Epithelial cell of proximal tubule (primary cell): ENCODE measurements around the gene USP6NL. TPM values are rescaled to one million over a fixed set of nuclear protein-coding genes. Genes with fewer than 3 reads are reported as not detected.

Experiments
- DNase-seq: peaks from one replicate; pipeline ENCODE4 v3.0.0-alpha.2; 2011; ENCODE audit warnings: low read depth
- H3K4me3 ChIP-seq: 2 replicates; pipeline ENCODE4 v1.5.1; 2011; ENCODE audit warnings: low read depth, mild to moderate bottlenecking, low read length
- total RNA-seq: library from RNA; depleted of rRNA; stranded (reverse); fragments of >200 nt; gene quantifications from 2 replicates; pipeline ENCODE4 v1.2.3, GENCODE V29; 2015
- TF ChIP-seq, protein P1 (sequence below): conservative IDR thresholded peaks from 2 replicates; pipeline ENCODE4 v1.5.1; 2012; ENCODE audit warnings: low read depth, mild to moderate bottlenecking, low read length

The USP6NL gene
- total RNA-seq, 1 donor from 2014 or later: 14.7 TPM

DNA sequence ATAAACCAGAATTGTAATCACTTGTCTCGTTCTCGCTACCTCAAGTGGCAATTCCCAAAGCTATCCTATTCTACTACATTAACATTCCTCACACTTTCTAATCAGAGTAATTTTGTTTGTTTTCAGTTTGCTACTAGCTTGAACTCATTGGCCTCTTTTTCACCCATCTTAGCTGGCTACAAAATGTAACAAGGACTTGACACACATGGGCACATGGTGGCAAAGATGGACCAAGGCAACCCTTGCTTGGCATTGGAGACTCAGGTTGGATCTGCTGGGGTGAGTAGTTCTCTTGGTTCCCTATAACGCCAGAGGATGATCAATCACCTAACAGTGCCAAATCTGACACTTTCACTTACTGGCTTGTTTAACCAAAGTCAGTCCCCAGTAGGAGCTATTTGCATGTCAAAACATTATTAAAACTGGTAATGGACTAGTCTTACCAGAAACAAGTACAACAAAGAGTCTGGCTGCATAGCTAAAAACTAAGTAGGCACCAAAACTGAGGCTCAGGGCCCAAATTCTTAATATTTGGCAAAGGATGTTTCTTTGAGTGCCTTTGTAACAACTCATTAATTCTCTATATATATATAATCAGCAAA, 1.9 kb downstream of the USP6NL start:
- H3K4me3 ChIP-seq: no peak overlapping the region
- no peak for DNase-seq
- TF ChIP-seq, protein P1, sequence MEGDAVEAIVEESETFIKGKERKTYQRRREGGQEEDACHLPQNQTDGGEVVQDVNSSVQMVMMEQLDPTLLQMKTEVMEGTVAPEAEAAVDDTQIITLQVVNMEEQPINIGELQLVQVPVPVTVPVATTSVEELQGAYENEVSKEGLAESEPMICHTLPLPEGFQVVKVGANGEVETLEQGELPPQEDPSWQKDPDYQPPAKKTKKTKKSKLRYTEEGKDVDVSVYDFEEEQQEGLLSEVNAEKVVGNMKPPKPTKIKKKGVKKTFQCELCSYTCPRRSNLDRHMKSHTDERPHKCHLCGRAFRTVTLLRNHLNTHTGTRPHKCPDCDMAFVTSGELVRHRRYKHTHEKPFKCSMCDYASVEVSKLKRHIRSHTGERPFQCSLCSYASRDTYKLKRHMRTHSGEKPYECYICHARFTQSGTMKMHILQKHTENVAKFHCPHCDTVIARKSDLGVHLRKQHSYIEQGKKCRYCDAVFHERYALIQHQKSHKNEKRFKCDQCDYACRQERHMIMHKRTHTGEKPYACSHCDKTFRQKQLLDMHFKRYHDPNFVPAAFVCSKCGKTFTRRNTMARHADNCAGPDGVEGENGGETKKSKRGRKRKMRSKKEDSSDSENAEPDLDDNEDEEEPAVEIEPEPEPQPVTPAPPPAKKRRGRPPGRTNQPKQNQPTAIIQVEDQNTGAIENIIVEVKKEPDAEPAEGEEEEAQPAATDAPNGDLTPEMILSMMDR: no peak

DNA sequence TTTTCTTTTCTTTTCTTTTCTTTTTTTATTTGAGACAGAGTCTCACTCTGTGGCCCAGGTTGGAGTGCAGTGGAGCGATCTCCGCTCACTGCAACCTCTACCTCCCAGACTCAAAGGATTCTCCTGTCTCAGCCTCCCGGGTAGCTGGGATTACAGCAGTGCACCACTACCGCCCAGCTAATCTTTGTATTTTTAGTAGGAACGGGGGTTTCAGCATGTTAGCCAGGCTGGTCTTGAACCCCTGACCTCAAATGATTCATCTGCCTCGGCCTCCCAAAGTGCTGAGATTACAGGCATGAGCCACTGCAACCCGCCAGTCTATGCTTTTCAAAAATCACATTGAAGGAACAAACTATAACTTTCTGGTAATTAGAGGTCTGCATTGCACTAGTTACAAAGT, 2.4 kb downstream of the USP6NL start:
- DNase-seq: no peak
- TF ChIP-seq, protein P1: no peak
- no peak overlapping the region for H3K4me3 ChIP-seq

DNA sequence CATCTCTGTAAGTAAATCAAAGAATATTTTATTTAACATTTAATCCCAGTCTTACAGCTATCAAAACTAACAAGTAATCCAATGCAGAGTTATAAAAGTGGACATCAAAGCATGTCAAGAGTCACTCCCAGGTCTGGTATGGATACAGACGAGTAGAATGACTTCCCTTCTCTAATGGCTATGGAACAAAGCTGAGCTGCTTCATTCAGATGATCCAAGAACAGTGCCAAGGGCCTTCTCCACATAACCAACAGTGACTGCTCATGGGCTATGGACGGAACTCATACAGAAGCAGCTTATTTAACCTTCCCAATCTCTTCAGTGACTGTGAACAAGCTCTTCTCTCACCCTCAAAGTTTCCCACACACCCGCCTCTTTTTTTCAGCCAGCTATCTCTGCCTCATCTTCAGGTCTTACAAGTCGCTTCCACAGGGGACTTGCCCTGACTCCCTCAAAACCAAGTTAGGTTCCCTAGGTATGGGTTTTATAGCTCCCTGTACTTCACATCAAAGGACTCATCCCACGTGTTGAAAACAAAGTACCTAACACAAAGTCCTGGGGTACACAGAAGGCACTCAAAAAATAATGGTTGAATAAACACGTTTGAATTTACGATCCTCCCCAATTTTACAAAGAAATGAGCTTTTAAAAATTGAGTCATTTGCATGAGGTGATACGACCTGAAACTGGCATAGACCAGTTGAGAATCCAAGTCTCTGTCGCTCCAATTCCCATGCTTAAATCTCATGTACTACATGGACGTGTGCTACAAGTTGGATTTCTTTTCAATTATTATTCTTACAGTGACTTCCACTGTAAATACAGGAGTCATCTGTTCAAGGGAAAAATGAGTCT, 3.1 kb downstream of the USP6NL start:
- no peak for DNase-seq
- TF ChIP-seq, protein P1: no peak

DNA sequence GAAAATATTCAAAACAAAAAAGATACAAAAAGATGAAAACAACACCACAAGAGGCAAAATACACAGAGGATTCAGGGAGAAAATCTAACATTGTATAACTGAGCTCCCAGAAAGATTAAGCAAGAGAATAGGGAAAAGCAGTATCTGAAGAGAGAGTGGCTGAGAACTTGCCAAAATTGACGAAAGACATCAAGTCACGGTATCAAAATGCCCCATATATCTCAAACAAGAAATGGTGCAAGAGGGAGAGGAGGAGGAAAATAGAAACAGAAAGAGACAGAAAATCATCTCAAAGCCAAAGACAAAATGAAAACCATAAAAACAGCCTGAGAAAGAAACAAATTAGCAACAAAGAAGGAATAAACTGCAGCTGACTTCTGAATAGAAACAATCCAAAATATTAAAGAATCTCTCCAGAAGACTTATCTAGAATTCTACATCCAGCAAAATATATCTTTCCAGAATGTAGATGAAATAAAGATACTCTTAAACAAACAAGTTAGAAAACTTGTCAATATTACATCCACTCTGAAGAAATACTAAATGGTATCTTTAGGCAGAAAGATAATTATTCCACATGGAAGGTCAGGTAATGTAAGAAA, 5.5 kb downstream of the USP6NL start:
- TF ChIP-seq, protein P1: no peak
- no peak for DNase-seq
- H3K4me3 ChIP-seq: no peak overlapping the region

More for the DNA sequence above, 3.1 kb downstream of the USP6NL start:
- H3K4me3 ChIP-seq: no peak overlapping the region

DNA sequence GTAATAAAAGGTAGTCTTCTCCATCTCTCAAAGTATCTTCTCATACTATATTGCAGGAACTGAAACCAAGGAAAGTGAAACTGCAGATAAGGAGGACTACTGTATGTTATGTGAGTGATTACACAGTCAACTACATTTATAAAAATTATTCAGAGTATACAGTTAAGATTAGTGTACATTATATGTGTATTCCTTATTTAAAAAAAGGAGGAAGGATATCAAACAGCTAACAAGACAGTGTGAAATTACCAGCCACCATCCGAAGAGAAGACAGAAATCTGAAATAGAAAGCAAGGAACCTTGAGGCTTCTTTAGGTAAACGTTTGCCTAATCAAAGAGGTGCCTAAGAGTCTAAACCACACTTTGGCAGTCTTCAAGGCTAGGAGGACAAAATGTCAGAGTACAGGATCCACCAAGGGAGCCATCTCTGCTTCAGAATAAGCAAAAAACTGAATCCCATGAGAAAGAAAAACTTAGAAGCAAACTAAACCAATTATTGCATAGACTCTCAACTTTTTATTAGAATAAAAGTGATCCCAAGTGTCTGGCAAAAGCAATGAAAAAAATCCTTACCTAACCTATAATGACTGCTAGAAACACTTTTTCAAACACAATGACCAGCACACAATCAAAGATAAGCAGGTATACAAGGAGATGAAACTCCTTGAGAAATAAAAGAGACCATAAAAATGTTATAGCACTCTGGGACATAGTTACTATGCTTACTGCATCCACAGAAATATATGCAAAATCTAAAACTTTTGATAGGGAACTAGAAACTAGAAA, 6.4 kb downstream of the USP6NL start:
- no peak overlapping the region for H3K4me3 ChIP-seq
- no peak for DNase-seq
- TF ChIP-seq, protein P1: no peak

DNA sequence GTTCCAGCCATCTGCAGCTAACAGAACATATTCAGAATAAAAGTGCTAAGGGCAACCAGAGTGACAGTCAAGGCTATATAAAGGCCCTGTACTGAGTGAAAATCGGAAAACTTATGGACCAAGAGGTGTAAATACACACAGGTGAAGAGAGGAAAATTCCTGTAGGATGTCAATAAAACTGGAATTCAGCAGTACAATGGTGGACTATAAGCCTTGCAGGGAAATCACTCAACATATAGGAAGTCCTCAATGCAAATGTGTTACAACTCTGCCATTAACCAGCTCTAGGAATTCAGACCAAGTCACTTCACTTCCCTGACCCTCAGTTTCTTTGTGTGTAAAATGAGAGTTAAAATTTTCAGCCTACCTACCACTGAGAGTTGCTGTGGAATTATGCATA, 7.7 kb downstream of the USP6NL start:
- DNase-seq: no peak
- H3K4me3 ChIP-seq: no peak overlapping the region
- TF ChIP-seq, protein P1: no peak
